Tibial nerve (tissue), 4 donors: ENCODE results near the gene ABCG1. TPM values are rescaled to one million over a fixed set of nuclear protein-coding genes. Genes with fewer than 3 reads are reported as not detected.

Experiments used
- DNase-seq, 2 donors: peaks; one replicate each; pipeline ENCODE4 v3.0.0-alpha.2; 2019; ENCODE audit warnings: low spot score in 2 of 2
- H3K27ac ChIP-seq, 4 donors: fragments of 200-600 bp; sonication (generic) in 3 of 4; one replicate each; pipeline ENCODE4 v1.5.1; 2017 to 2019; ENCODE audit warnings: mild to moderate bottlenecking in 1 of 4
- H3K27me3 ChIP-seq, 2 donors: fragments of 200-600 bp; sonication (generic) in 1 of 2; one replicate each; pipeline versions ENCODE4 v1.5.1 to v1.6.0; 2017 to 2019
- H3K36me3 ChIP-seq, 3 donors: fragments of 200-600 bp; sonication (generic); one replicate each; pipeline ENCODE4 v1.5.1; 2018 to 2019
- H3K4me1 ChIP-seq, 4 donors: fragments of 200-600 bp; sonication (generic) in 3 of 4; one replicate each; pipeline ENCODE4 v1.5.1; 2017 to 2019
- H3K4me3 ChIP-seq, 4 donors: fragments of 200-600 bp; sonication (generic) in 3 of 4; one replicate each; pipeline ENCODE4 v1.5.1; 2017 to 2019; ENCODE audit warnings: mild to moderate bottlenecking in 1 of 4, moderate library complexity in 1 of 4
- H3K9me3 ChIP-seq, 4 donors: fragments of 200-600 bp; sonication (generic) in 3 of 4; one replicate each; pipeline ENCODE4 v1.5.1; 2017 to 2019
- CTCF ChIP-seq, 5 experiments: fragments of 200-600 bp in 3 of 5; fragments of 450-650 bp in 2 of 5; sonication (generic) in 3 of 5; IDR thresholded peaks; one replicate each; pipeline ENCODE4 v1.5.1; 2016 to 2019; ENCODE audit warnings: antibody characterized with exemption in 5 of 5, mild to moderate bottlenecking in 3 of 5, moderate library complexity in 2 of 5
- EP300 ChIP-seq, 2 donors: sonication (generic); formaldehyde crosslinking; IDR thresholded peaks; one replicate each; pipeline ENCODE4 v1.6.1; 2017; ENCODE audit warnings: antibody characterized with exemption in 2 of 2, mild to moderate bottlenecking in 1 of 2
- POLR2A ChIP-seq, 2 donors: fragments of 450-650 bp; IDR thresholded peaks; one replicate each; pipeline ENCODE4 v1.6.1; 2017; ENCODE audit warnings: antibody characterized with exemption in 2 of 2, mild to moderate bottlenecking in 2 of 2, moderate library complexity in 2 of 2
- WGBS, 2 donors: methylation state at CpG; one replicate each; pipeline ENCODE4 v1.1.5; 2018; 5-methylcytosine and 5-hydroxymethylcytosine counted together
- total RNA-seq, 4 donors: library from RNA; depleted of rRNA; stranded (reverse); fragments of >200 nt; gene quantifications; one replicate each; pipeline ENCODE4 v1.1.0, GENCODE V29; 2016

Gene ABCG1
- total RNA-seq, 4 donors from 2014 or later = 10.5 to 32.8 (median 18.6) TPM

DNA sequence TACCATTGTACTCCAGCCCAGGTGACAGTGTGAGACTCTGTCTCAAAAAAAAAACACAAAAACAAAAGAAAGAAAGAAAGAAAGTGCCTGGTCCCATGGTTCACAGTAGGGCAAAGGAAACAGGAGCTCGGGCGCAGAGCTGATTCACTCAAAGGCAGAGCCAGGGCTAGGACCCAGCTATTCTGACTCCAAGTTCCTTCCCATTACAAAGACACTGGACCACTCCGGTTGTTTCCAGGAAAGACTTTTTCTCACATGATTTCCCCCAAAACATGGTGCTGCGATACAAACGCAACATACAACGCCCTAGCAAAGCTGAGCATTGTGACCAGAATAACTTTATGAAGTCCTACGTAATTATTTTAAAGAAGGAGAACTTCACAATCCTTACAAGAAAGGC lies 10.7 kb downstream of the ABCG1 start:
- no peak for DNase-seq
- H3K27ac ChIP-seq = peak overlapping the region in 1 of 4 donors; percentile 51
- H3K4me1 ChIP-seq = peaks cover 0 to 55% (median 35%) of the 10 kb centered on the region in 4 donors
- WGBS, 2 donors = 58 to 63% methylated on average over 7 of the region's 7 CpGs
- no peaks in the 10 kb centered on the region for H3K9me3 ChIP-seq
- TF ChIP-seq CTCF (IDR thresholded peaks at IDR 0.05) (no peak), EP300 (IDR thresholded peaks at IDR 0.05) (peak in 1 of 2 donors; percentile 36), POLR2A (IDR thresholded peaks at IDR 0.05) (no peak)
- H3K36me3 ChIP-seq = no peaks in the 10 kb centered on the region
- H3K27me3 ChIP-seq = no peaks in the 10 kb centered on the region
- H3K4me3 ChIP-seq = no peak overlapping the region

DNA sequence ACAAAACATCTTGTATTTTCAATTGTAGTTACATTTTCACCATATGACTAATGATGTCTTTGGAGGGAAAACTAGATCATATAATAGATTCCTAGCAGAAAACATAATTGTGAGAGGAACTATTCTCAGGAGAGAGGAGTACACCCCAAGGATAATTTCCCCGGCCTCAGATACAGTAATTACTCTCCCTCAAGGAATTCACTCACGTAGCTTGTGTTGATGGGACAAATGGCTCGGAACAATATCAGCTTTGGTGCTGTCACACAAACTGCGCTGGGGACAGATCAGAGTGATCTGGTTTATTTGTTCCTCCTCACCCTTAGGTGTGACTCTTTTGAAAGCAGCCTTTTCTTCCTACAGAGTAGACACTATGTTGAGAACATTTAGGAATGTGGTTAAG lies 11.2 kb downstream of the ABCG1 start:
- TF ChIP-seq CTCF (IDR thresholded peaks at IDR 0.05) (no peak), POLR2A (IDR thresholded peaks at IDR 0.05) (no peak), EP300 (IDR thresholded peaks at IDR 0.05) (no peak)
- H3K27ac ChIP-seq = peak overlapping the region in 1 of 4 donors; percentile 51
- H3K9me3 ChIP-seq = no peaks in the 10 kb centered on the region
- no peaks in the 10 kb centered on the region for H3K36me3 ChIP-seq
- WGBS, 2 donors = 61 to 76% methylated on average over 4 of the region's 4 CpGs
- no peak for DNase-seq
- H3K4me1 ChIP-seq = peaks cover 0 to 60% (median 39%) of the 10 kb centered on the region in 4 donors
- no peak overlapping the region for H3K4me3 ChIP-seq
- H3K27me3 ChIP-seq = no peaks in the 10 kb centered on the region

GRCh38 chr21:42230636-42231035 lies 11.7 kb downstream of the ABCG1 start:
- 65 to 69% methylated on average over 13 of the region's 13 CpGs for WGBS, 2 donors
- no peak for TF ChIP-seq EP300 (IDR thresholded peaks at IDR 0.05)
- TF ChIP-seq CTCF (IDR thresholded peaks at IDR 0.05) = no peak
- TF ChIP-seq POLR2A (IDR thresholded peaks at IDR 0.05) = no peak
- H3K9me3 ChIP-seq = no peaks in the 10 kb centered on the region
- H3K36me3 ChIP-seq = no peaks in the 10 kb centered on the region
- H3K27me3 ChIP-seq = no peaks in the 10 kb centered on the region
- peak overlapping the region in 1 of 4 donors; percentile 51 for H3K27ac ChIP-seq
- H3K4me1 ChIP-seq = peaks cover 0 to 64% (median 42%) of the 10 kb centered on the region in 4 donors
- no peak for DNase-seq
- no peak overlapping the region for H3K4me3 ChIP-seq

DNA sequence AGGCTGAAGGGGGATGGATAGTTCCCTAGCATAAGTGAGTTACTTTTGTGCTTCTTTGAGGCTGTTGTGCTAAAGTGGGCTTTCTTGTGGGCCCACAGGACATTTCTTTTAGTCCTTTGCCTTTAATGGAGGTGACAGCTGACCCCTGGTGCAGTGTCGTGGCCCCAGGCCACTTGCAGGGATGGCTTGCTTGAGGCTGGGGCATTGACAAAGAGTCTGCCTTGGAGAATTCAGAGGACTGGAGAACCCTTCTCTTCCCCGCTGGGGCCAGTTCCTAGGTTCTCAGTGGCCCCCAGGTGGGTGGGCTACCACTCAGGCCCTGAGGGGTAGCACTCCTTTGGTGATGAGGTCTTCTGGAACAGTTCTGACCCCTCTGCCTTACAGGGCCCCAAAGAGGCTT lies 12.8 kb downstream of the ABCG1 start:
- no peak overlapping the region for H3K4me3 ChIP-seq
- no peak for DNase-seq
- no peaks in the 10 kb centered on the region for H3K36me3 ChIP-seq
- H3K27ac ChIP-seq = peak overlapping the region in 2 of 4 donors; percentile 34 to 72
- H3K9me3 ChIP-seq = no peaks in the 10 kb centered on the region
- peaks cover 0 to 75% (median 48%) of the 10 kb centered on the region in 4 donors for H3K4me1 ChIP-seq
- H3K27me3 ChIP-seq = no peaks in the 10 kb centered on the region
- TF ChIP-seq POLR2A (IDR thresholded peaks at IDR 0.05) (no peak), EP300 (IDR thresholded peaks at IDR 0.05) (no peak), CTCF (IDR thresholded peaks at IDR 0.05) (no peak)
- WGBS, 2 donors = 94 to 100% methylated on average over 2 of the region's 2 CpGs

DNA sequence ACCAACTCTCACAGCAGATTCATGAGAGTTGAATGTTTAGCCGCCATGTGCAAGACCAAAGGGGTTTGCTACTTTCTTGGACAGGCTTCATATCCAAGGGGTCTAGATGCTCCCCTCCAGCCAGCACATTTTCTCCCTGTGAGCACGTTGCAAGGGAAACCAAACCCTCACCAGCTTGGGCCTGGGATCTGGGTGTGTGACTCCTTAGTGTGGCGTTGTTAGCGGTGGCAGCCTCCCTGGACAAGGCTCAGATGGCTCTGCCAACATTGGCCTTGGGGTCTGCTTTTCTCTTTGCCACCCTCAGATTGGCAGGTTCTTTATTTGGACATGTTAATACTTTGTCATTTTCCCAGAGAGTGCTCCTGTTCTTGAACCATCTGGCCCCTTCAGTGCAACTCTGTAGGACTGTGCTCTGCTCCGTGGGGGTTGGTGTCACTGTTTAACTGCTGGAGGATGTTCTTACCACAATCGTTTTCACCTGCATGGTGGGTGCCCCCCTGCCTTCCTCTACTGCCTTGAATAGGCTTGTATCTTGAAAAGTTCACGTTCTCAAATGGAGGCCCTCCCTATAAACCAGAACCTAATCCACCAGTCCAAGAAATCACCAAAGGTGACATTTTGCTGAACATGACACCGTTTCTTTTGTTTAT lies 13.4 kb downstream of the ABCG1 start:
- H3K27ac ChIP-seq = peak overlapping the region in 3 of 4 donors; percentile 72 to 86 (median 75)
- TF ChIP-seq CTCF (IDR thresholded peaks at IDR 0.05) = no peak
- no peak for TF ChIP-seq POLR2A (IDR thresholded peaks at IDR 0.05)
- no peak for TF ChIP-seq EP300 (IDR thresholded peaks at IDR 0.05)
- WGBS, 2 donors = 88 to 94% methylated on average over 8 of the region's 8 CpGs
- no peak for DNase-seq
- H3K36me3 ChIP-seq = no peaks in the 10 kb centered on the region
- peaks cover 0 to 74% (median 50%) of the 10 kb centered on the region in 4 donors for H3K4me1 ChIP-seq
- no peaks in the 10 kb centered on the region for H3K9me3 ChIP-seq
- H3K4me3 ChIP-seq = no peak overlapping the region
- no peaks in the 10 kb centered on the region for H3K27me3 ChIP-seq
